ENCODE data around the gene TP53BP1. TPM values are rescaled to one million over a fixed set of nuclear protein-coding genes. Genes with fewer than 3 reads are reported as not detected.

The TP53BP1 gene
- total RNA-seq, 4 donors from 2014 or later: 9.0 to 17.0 (median 13.3) TPM

- in situ Hi-C loops (cut with MboI; ENCODE audit: low sequenced_read_pairs in 4 of 4): no loop called here
- peak in 1 of 2 donors; percentile 2 for ATAC-seq
- Histone ChIP-seq H3K9me3 (no peaks in the 10 kb centered on the region), H3K4me3 (peak overlapping the region; percentile 75 to 90 (median 78)), H3K27me3 (no peaks in the 10 kb centered on the region), H3K27ac (peak overlapping the region; percentile 84 to 93 (median 92)), H3K36me3 (no peaks in the 10 kb centered on the region), H3K4me1 (peaks cover 32 to 47% of the 10 kb centered on the region in 2 donors)
- TF ChIP-seq POLR2A (IDR thresholded peaks at IDR 0.05): peak in 1 of 2 donors; percentile 47
- TF ChIP-seq, protein P1, sequence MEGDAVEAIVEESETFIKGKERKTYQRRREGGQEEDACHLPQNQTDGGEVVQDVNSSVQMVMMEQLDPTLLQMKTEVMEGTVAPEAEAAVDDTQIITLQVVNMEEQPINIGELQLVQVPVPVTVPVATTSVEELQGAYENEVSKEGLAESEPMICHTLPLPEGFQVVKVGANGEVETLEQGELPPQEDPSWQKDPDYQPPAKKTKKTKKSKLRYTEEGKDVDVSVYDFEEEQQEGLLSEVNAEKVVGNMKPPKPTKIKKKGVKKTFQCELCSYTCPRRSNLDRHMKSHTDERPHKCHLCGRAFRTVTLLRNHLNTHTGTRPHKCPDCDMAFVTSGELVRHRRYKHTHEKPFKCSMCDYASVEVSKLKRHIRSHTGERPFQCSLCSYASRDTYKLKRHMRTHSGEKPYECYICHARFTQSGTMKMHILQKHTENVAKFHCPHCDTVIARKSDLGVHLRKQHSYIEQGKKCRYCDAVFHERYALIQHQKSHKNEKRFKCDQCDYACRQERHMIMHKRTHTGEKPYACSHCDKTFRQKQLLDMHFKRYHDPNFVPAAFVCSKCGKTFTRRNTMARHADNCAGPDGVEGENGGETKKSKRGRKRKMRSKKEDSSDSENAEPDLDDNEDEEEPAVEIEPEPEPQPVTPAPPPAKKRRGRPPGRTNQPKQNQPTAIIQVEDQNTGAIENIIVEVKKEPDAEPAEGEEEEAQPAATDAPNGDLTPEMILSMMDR (IDR thresholded peaks at IDR 0.05 in 4 of 5, conservative IDR thresholded peaks at IDR 0.05 in 1 of 5): peak in 1 of 5 experiments; percentile 11
- intact Hi-C loops (cut with DNase I; ENCODE audit: low total_unique reads): loop anchor here (5.0 kb wide), 1 partner anchor 134 kb away; no protein-coding TSS in a partner anchor
- no peak for DNase-seq
Measured at GRCh38 chr15:43511012-43511885, 18.3 kb upstream of the TP53BP1 start.

GRCh38 chr15:43510200-43511011 is 17.4 kb upstream of the TP53BP1 start:
- Histone ChIP-seq H3K4me1 (peaks cover 38 to 41% of the 10 kb centered on the region in 2 donors), H3K9me3 (no peaks in the 10 kb centered on the region), H3K27me3 (no peaks in the 10 kb centered on the region), H3K27ac (peak overlapping the region; percentile 84 to 93 (median 92)), H3K36me3 (no peaks in the 10 kb centered on the region), H3K4me3 (peak overlapping the region; percentile 75 to 90 (median 78))
- ATAC-seq (peak; percentile 83 to 85), DNase-seq (peak; percentile 96 to 97)
- in situ Hi-C loops (cut with MboI; ENCODE audit: low sequenced_read_pairs in 4 of 4) (no loop called here), intact Hi-C loops (cut with DNase I; ENCODE audit: low total_unique reads) (loop anchor here (1.0 to 5.0 kb wide), 3 partner anchors 17 to 133 kb away; partner anchors contain the start of gene TP53BP1)
- peak; percentile 73 to 80 for TF ChIP-seq POLR2A (IDR thresholded peaks at IDR 0.05)
- TF ChIP-seq, protein P1 (IDR thresholded peaks at IDR 0.05 in 4 of 5, conservative IDR thresholded peaks at IDR 0.05 in 1 of 5): peak in 2 of 5 experiments; percentile 38 to 53

GRCh38 chr15:43509660-43510199 is 16.8 kb upstream of the TP53BP1 start:
- in situ Hi-C loops (cut with MboI; ENCODE audit: low sequenced_read_pairs in 4 of 4) (no loop called here), intact Hi-C loops (cut with DNase I; ENCODE audit: low total_unique reads) (loop anchor here (1.0 to 5.0 kb wide), 3 partner anchors 16 to 132 kb away; partner anchors contain the start of gene TP53BP1)
- H3K27me3 ChIP-seq: no peaks in the 10 kb centered on the region
- H3K4me3 ChIP-seq: peak overlapping the region; percentile 75 to 90 (median 78)
- no peaks in the 10 kb centered on the region for H3K9me3 ChIP-seq
- DNase-seq (no peak), ATAC-seq (peak; percentile 12 to 15)
- no peak for TF ChIP-seq POLR2A (IDR thresholded peaks at IDR 0.05)
- TF ChIP-seq, protein P1 (IDR thresholded peaks at IDR 0.05 in 4 of 5, conservative IDR thresholded peaks at IDR 0.05 in 1 of 5): no peak
- H3K4me1 ChIP-seq: peaks cover 38% of the 10 kb centered on the region in 2 donors
- no peaks in the 10 kb centered on the region for H3K36me3 ChIP-seq
- H3K27ac ChIP-seq: peak overlapping the region; percentile 84 to 93 (median 92)

GRCh38 chr15:43508991-43509659 is 16.2 kb upstream of the TP53BP1 start:
- no peaks in the 10 kb centered on the region for H3K9me3 ChIP-seq
- ATAC-seq: peak; percentile 18 to 27
- no peaks in the 10 kb centered on the region for H3K27me3 ChIP-seq
- peaks cover 34% of the 10 kb centered on the region in 2 donors for H3K4me1 ChIP-seq
- H3K36me3 ChIP-seq: no peaks in the 10 kb centered on the region
- intact Hi-C loops (cut with DNase I; ENCODE audit: low total_unique reads) (no loop called here), in situ Hi-C loops (cut with MboI; ENCODE audit: low sequenced_read_pairs in 4 of 4) (no loop called here)
- no peak for TF ChIP-seq POLR2A (IDR thresholded peaks at IDR 0.05)
- TF ChIP-seq, protein P1 (IDR thresholded peaks at IDR 0.05 in 4 of 5, conservative IDR thresholded peaks at IDR 0.05 in 1 of 5): no peak
- H3K4me3 ChIP-seq: peak overlapping the region in 3 of 4 donors; percentile 76 to 90 (median 81)
- DNase-seq: peak in 1 of 2 donors; percentile 52
- peak overlapping the region; percentile 84 to 93 (median 92) for H3K27ac ChIP-seq
